GM19324 (cell line): ENCODE measurements around the gene THAP5.
A peak's percentile ranks its signal among the peaks of the same experiment; 100 is the strongest.

Experiments used
- ATAC-seq: cut with Tn5 transposase; IDR thresholded peaks from one replicate; pipeline ENCODE4 v1.9.1; 2021; ENCODE audit warnings: mild to moderate bottlenecking, moderate library complexity; ENCODE audit not compliant: unreplicated experiment, low FRiP score

Gene THAP5

GRCh38 chr7:108535744-108536143 lies 33.8 kb downstream of the THAP5 start:
- no peak for ATAC-seq

- ATAC-seq, result no peak
Measured at GRCh38 chr7:108535257-108535656, 34.2 kb downstream of the THAP5 start.

- no peak for ATAC-seq
Measured at GRCh38 chr7:108533712-108534111, 35.8 kb downstream of the THAP5 start.

GRCh38 chr7:108529341-108529740 lies 40.2 kb downstream of the THAP5 start:
- ATAC-seq, result no peak

- no peak for ATAC-seq
Measured at GRCh38 chr7:108528183-108528712, 41.3 kb downstream of the THAP5 start.

DNA sequence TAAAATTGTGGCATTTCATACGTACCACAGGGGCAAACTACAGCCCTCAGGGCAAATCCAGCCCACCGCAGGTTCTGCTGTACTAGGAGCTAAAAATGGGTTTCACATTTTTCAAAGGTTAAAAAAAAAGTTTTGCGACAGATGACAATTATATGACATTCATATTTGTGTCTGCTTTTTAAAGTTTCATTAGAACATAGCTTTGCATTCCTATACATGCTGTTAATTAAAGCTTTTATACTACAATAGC lies 42.8 kb downstream of the THAP5 start:
- ATAC-seq, result no peak

DNA sequence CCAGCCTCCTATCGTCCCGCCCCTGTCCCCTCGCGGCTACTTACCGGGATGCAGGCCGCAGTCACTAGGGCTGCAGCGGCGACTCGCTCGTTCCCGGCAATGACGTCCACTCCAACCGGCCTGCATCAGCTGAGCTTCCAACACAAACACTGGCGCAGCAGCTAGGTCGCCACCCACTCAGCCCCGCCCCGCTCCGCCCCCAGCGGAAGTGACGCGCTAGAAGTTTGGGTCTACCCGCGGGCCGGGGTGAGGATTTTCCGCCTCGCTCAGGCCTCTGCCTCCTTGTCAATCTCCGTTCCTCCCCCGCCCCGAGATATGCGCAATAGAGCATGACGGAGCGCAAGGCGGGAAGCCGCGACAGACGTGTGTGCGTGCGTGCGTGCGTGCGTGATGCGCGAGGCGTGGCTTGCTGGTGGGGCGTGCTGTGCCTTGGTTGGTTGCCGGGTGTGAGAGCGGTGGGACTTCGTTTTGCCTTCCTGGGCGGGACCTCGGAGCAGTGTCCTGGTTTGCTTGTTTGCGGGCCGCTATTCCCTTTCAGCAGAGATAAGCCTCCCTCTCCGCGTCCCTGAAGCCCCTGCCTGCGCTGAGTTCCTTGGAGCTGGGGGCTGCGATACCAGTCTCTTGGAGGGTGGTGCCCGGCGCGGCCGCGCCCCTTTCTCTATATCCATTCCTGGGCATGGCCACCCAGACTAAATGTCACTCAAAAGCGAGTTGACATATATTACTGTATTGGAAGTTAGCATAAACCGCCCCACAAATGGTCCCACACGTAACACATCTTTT lies 43.3 kb downstream of the THAP5 start, which contains the start of gene PNPLA8:
Gene PNPLA8, minus strand, starts transcription at position 151 of the 783 bp plus-strand sequence. CDS start 10,644 bp downstream, outside the sequence.
- peak; percentile 99 for ATAC-seq

DNA sequence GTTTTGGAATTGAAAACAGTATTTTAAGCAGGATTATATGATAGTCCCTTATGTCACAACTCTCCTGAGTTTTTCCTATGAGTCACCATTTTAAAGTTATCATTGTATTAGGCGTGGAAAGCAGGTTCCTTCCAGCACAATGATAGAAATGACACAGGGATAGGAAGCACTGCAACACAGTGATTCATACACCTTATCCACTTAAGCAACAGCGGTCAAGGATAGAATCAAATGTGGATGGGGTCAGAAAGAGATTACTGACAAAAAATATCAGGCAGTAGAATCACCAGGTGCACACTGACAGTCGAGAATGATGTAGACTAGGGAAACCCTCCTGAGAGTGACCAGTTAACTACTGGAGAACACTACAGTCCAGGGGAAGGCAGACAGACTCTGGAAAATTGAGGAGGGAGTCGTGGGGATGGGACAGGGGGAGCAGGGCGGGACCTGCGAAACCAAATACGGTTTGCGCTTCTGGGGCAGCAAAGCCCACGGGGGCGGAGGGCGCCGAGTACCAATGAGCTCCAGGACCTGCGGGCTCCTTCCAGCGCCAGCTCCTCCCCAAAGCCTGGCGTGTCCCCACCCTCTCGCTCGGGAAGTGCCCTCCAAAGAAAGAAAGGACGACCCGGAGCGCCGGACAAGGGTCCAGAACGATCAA lies 44.0 kb downstream of the THAP5 start:
- ATAC-seq, result peak; percentile 50

GRCh38 chr7:108522780-108523179 lies 46.7 kb downstream of the THAP5 start:
- ATAC-seq, result no peak

DNA sequence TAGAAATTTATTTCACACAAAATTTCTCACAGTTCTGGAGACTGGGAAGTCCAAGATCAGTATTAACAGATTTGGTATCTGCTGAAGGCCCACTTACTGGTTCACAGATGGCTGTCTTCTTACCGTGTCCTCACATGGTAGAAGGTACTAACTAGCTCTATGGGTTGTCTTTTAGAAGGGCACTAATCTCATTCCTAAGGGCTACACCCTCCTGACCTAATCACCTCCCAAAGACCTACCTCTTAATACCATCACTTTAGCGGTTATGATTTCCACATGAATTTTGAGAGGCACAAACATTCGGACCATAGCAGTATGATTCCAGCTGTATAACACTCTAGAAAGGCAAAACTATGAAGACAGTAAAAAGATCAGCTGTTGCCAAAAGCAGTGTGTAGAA lies 51.6 kb downstream of the THAP5 start:
- no peak for ATAC-seq

- ATAC-seq, result no peak
Measured at GRCh38 chr7:108515630-108516029, 53.9 kb downstream of the THAP5 start.

DNA sequence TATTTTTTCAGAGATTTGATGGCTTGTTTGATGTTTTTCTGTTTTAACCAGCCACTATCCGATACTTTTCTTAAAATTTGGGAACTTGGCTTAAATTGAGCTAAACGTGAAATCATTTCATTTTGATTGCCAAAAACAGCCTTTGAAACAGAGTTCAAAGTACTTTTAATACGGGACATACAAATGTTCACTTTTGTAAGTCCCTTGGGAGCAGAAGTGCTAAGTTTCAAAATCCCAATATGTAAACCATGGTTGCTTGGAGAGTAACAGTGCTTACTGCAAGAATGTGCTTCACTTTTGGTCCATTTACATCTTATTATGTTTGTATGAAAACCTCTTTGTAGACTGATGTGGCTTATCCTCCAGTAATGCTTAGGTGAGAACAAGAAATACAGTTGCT lies 54.5 kb downstream of the THAP5 start:
- ATAC-seq, result no peak
